SHP77 treated with DMSO at 0.1 percent for 48 hours (cell line): ENCODE data around the gene STPG2.
"Not testable (repeated sequence)": the region's sequence is repeated elsewhere in the genome, so short reads cannot be mapped to it uniquely, and the experiment has no call there.

Experiments
- DNase-seq: peaks from one replicate; lab custom pipeline; 2025; lab: John Stamatoyannopoulos, UW

Gene STPG2

GRCh38 chr4:97639961-97640360 is 503.3 kb downstream of the STPG2 start:
- no peak for DNase-seq

- DNase-seq: not testable (repeated sequence)
Observed at GRCh38 chr4:97633831-97634230, 509.4 kb downstream of the STPG2 start.

- no peak for DNase-seq
Observed at GRCh38 chr4:97627750-97628149, 515.5 kb downstream of the STPG2 start.

GRCh38 chr4:97624204-97624603 is 519.1 kb downstream of the STPG2 start:
- no peak for DNase-seq

- no peak for DNase-seq
Observed at GRCh38 chr4:97605932-97606331, 537.3 kb downstream of the STPG2 start.

GRCh38 chr4:97593248-97593647 is 550.0 kb downstream of the STPG2 start:
- DNase-seq: no peak

GRCh38 chr4:97590266-97590665 is 553.0 kb downstream of the STPG2 start:
- no peak for DNase-seq

GRCh38 chr4:97589481-97590196 is 553.6 kb downstream of the STPG2 start:
- DNase-seq: no peak

- DNase-seq: no peak
Observed at GRCh38 chr4:97587912-97588311, 555.4 kb downstream of the STPG2 start.

GRCh38 chr4:97585274-97585673 is 558.0 kb downstream of the STPG2 start:
- DNase-seq: no peak

- no peak for DNase-seq
Observed at GRCh38 chr4:97582890-97583289, 560.4 kb downstream of the STPG2 start.

- no peak for DNase-seq
Observed at GRCh38 chr4:97577004-97577403, 566.3 kb downstream of the STPG2 start.

GRCh38 chr4:97560009-97560408 is 583.3 kb downstream of the STPG2 start:
- DNase-seq: no peak

GRCh38 chr4:97558204-97558778 is 585.0 kb downstream of the STPG2 start:
- no peak for DNase-seq

GRCh38 chr4:97550637-97551036 is 592.6 kb downstream of the STPG2 start:
- DNase-seq: not testable (repeated sequence)

- DNase-seq: no peak
Observed at GRCh38 chr4:97548943-97549583, 594.2 kb downstream of the STPG2 start.

GRCh38 chr4:97548186-97548585 is 595.1 kb downstream of the STPG2 start:
- no peak for DNase-seq

- no peak for DNase-seq
Observed at GRCh38 chr4:97531351-97531750, 611.9 kb downstream of the STPG2 start.

- DNase-seq: no peak
Observed at GRCh38 chr4:97530676-97531075, 612.6 kb downstream of the STPG2 start.

- no peak for DNase-seq
Observed at GRCh38 chr4:97525236-97525635, 618.0 kb downstream of the STPG2 start.

- DNase-seq: no peak
Observed at GRCh38 chr4:97517939-97518338, 625.3 kb downstream of the STPG2 start.

GRCh38 chr4:97513917-97514316 is 629.4 kb downstream of the STPG2 start:
- DNase-seq: no peak
